A549 treated with DMSO at 1 μM for 4 hours (cell line): ENCODE measurements around the gene FASTK. TPM values are rescaled to one million over a fixed set of nuclear protein-coding genes. Genes with fewer than 3 reads are reported as not detected.

Experiments
- total RNA-seq: library from RNA; stranded (reverse); fragments of 200-300 nt; extraction: Qiagen RNA extraction; gene quantifications from 5 replicates; pipeline ENCODE4 v1.2.3, GENCODE V29; 2022; ENCODE audit warnings: low read depth

FASTK gene, protein sequence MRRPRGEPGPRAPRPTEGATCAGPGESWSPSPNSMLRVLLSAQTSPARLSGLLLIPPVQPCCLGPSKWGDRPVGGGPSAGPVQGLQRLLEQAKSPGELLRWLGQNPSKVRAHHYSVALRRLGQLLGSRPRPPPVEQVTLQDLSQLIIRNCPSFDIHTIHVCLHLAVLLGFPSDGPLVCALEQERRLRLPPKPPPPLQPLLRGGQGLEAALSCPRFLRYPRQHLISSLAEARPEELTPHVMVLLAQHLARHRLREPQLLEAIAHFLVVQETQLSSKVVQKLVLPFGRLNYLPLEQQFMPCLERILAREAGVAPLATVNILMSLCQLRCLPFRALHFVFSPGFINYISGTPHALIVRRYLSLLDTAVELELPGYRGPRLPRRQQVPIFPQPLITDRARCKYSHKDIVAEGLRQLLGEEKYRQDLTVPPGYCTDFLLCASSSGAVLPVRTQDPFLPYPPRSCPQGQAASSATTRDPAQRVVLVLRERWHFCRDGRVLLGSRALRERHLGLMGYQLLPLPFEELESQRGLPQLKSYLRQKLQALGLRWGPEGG
- total RNA-seq = 51.3 to 84.8 TPM (median 73.9 TPM) in 5 replicates

DNA sequence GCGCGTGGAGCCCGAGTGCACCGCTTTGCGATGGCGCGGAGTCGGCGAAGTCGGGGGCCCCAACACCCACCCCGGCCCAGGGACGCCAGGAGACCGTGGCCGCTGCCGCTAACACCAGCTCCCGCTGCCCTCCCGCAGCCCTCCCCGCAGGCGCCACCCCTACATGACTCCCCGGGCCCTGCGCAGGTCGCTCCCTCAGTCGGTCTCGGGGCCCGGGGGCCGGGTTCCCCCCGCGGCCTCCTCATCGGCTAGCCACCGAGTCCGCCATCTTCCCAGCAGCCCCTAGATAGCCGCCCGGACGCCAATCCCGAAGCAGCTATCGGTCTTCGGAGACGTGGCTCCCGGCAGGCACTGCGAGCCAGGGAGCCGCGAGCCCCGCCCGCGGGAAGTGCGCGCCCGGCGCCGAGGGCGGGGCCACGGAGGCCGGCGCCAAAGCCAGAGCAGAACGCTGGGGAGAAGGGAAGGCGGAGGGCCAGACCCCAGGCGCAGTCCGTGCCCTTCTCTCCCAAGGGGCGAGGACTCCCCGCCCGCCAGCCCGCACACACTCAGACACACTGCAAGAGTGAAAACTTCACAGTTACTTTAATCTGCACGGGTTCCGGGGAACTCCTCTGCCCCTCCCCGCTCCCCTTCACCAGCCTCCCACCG is at the start of gene FASTK:
FASTK (minus strand) TSS at position 288 of the 648 bp plus-strand sequence; CDS start at position 245, 43 bp downstream.

DNA sequence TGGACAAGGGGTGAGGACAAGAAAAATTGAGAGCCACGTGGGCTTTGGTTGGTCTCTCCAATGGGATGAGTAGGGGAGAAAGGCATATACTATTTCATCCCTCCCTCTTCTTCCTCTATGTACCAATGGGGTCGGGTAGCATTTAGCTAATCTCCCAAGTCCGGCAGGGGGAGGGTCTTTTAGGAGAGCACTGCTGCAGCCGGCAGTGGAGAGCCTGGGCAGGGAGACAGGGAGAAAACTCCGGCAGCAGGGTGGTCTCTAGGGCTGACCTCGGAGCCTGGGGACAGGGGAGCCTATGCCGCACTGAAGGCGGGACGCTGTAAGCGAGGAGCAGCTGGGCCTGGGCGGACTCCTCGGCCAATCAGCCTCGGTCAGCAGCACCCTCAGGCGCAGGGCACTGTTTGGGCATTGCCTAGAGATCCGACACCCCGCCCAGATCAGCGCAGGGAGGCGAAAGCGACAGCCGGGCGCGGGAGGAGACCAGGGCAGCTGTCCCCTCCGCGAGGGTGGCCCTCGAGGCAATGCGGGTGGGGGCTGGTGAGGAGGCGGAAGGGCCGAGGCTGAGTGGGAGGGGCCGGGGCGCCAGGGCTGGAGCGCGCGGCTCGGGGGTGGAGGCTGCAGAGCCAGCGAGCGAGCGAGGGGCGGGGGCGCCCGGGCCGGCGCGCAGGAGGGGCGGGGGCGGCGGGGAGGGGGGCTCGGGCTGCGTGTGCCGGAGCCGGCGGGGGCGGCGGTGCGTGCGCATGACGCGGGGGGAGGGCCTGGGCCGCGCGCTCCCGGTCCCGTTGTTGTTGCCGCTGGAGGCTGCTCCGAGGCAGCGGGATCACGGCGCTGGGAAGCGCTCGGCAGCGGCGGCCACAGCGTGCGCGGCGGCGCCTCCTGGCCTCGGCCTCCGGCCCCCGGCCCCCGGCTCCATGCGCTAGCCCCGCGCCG is 5.3 kb upstream of the FASTK start, which contains the start of gene AGAP3:
AGAP3 (plus strand) TSS at position 785 of the 930 bp plus-strand sequence. CDS start 267 bp downstream, outside the sequence.

DNA sequence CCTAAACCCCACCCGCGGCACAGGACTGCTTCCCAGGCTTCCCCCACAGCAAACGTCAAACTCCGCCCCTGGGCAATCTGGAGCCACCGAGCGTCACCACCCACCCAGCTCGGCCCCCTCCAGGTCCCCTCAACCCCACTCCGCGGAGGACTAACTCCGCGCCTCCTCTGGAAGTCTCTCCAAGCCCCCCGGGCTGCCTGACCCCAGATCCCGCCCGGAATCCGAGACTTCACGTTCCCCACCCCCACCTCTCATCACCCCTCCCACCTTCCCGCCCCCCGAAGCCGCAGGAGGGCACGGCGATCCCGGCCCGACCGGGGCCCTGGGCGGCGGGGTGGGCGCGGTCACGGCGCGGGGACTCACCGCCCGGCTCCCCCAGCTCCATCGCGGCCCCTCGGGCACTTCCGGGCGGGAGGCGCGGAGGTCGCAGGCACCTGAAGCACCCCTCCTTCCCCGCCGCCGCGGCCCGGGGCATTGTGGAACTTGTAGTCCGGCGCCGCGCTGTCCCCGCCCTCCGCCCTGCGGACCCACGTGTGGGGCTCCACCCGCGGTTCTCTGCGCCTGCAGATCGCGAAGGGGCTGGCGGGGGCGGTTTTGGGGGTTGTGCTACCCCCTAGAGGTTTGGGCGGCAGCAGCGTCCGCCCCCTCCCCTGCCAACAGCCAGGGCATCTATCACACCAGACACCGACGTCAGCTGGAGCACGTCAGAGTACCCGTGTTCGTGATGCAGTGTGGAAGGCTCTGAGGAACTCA is 2.6 kb upstream of the FASTK start, which contains the start of gene TMUB1:
TMUB1 (minus strand) TSS at position 423 of the 753 bp plus-strand sequence. CDS start 930 bp downstream, outside the sequence.

DNA sequence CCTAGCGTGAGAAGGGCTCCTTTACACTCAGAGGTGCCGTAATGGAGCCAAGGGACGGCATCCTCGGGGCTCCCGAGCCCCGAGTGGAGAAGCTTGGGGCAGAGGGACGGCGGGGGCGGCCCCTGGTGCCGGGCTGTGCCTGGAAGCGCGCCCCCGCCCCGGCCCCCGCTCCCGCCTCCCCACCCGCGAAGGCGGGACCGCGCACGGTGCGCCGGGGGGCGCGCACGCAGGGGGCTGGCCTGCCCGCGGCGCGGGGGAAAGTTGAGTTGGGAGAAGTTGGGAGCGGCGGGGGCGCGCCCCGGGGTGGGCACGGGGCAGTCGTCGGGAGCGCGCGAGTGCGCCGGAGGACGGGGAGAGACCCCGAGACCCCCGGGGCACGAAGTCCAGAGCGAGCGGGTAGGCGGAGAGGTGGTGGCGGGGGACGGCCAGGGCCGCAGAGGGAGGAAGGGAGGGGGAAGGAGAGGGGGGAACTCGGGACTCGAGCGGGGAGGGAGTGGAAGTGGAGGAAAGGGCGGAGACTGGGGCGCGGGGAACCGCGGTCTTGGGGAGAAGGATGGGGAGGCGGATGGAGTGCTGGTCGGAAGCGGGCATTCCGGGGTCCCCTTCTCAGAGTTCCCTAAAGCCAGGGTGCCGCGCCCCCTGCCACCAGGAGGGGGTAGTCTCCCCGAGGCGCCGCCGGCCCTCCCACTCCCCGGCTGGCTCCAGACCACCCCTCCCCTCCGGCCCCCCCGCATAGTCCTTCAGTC is 21.1 kb downstream of the FASTK start, which contains the start of gene SLC4A2:
SLC4A2 (plus strand) TSS at position 223 of the 746 bp plus-strand sequence. CDS start 2,399 bp downstream, outside the sequence.

DNA sequence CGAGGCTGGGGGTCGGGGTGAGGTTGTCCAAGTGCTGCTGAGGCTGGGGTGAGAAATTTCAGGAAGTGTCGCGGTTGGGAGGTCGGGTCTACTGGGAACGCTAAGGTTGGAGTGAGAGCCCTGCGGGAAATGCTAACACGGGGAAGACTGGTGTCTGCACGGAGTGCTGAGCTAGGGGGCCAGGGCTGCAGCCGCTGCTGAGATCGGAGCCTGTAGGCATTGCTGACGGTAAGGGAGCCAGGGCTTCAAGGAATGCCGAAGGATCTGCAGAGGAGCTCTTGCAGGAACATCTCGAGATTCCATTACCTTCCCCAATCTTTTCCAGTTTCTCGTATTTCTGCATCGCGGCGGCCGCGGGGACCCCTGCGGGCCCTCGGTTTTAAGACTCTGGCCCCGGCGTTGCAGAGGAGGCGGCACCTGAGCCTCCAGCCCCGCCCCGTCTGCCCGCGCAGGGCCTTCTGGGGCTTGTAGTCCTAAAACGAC is 23.1 kb downstream of the FASTK start, which contains the start of gene CDK5:
CDK5 (minus strand) TSS at position 392 of the 483 bp plus-strand sequence; CDS start at position 343, 49 bp downstream.

DNA sequence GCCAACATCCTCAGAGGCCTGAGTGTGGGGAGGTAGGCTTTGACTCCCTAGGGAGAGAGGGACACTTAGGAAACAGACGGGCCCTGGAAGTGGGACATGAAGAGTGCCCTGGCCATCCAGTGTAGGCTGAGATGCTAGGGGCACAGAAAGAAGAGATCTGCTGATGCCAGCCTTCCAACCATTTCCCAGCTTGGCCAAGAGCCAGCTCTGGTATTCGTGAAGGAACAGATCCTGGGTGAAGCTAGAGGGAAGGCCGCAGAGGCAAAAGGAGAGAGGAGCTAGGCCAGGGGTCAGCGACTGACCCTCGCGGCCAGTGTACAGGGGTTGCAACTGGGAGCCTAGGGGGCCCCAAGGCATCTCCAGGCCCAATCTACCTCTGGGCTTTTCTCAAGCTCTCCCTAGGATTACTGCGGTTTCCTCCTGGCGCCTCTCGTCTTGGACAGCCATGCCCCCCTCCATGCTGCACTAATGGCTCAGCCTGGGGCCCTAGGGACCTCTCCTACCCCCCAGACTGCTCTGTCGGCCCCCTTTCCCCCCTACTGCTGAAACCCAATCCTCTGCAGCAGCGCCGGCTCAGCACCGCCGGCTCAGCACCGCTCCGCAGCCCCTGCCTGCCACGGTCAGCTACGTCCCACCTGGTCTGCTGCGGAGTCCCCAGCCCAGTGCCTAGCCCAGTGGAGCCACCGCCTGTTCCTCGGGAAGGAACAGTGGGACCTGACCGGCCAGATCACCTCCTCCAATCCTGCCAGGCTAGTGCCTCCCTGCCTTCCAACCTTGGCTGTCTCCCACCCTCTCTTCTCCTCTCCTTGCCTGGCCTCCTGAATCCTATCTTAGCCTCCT is 32.4 kb downstream of the FASTK start, which contains the start of gene ASIC3:
ASIC3 (plus strand) TSS at position 556 of the 840 bp plus-strand sequence. CDS start 355 bp downstream, outside the sequence.

DNA sequence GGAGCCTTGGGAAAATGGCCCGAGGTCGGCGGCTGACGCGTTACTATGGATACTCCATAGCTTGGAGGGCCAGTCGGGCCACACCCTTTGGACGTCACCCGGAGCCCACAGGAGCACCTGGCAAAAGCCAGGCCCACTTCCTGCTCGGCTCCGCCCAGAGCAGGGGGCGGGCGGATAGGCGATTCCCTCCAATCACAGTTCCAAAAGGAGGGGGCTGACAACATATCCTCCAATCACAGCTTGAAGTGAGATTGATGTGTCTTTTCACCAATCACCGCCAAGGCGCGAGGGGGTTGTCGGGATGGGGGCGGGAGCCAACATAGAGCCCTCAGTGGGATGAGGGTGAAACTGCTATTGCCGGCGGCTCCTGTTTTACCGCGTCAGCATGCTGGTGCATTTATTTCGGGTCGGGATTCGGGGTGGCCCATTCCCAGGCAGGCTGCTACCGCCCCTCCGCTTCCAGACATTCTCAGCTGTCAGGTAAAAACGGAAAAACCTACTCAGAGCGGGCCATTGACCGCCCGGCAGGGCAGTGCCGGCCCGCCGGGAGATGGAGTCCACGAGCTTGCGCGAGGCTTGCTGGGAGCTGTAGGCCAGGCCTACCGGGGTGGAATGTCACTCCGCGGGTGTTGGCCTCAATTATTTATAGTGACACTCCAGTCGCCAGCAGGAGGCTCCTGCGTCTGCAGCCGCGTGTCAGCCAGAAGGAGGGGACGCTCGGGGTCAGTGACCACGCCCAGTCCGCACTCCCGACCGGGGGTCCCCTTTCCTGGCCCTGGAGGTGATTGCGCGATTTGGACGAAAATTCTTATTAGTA is 52.3 kb downstream of the FASTK start, which contains the start of gene ABCB8:
ABCB8 (plus strand) TSS at position 320 of the 817 bp plus-strand sequence; CDS start at position 386, 66 bp downstream.

Other genes starting within 250 kb of the FASTK start
- not detected in 5 replicates for gene AOC1, start 228.3 kb downstream of the FASTK start, total RNA-seq
- 0.35 to 0.51 TPM (median 0.44 TPM) in 5 replicates for gene KCNH2, start 102.5 kb downstream of the FASTK start, total RNA-seq
- gene NOS3, start 89.8 kb downstream of the FASTK start, total RNA-seq = 0.17 to 0.49 TPM (median 0.26 TPM) in 5 replicates
- gene ATG9B, start 56.3 kb downstream of the FASTK start, total RNA-seq = 0.14 to 0.84 TPM (median 0.60 TPM) in 5 replicates
- gene ABCB8, start 52.4 kb downstream of the FASTK start, total RNA-seq = 37.6 to 53.7 TPM (median 49.4 TPM) in 5 replicates
- 7.5 to 13.1 TPM (median 10.6 TPM) in 5 replicates for gene ASIC3, start 32.3 kb downstream of the FASTK start, total RNA-seq
- 31.5 to 33.1 TPM (median 32.4 TPM) in 5 replicates for gene CDK5, start 22.9 kb downstream of the FASTK start, total RNA-seq
- gene SLC4A2, start 21.2 kb downstream of the FASTK start, total RNA-seq = 206 to 317 TPM (median 271 TPM) in 5 replicates
- gene TMUB1, start 2.7 kb upstream of the FASTK start, total RNA-seq = 34.7 to 58.3 TPM (median 48.2 TPM) in 5 replicates
- 62.0 to 72.4 TPM (median 67.1 TPM) in 5 replicates for gene AGAP3, start 5.7 kb upstream of the FASTK start, total RNA-seq
- gene GBX1, start 86.9 kb upstream of the FASTK start, total RNA-seq = 0.18 TPM in 1 of 5 replicates, not detected in the others
- gene ASB10, start 106.4 kb upstream of the FASTK start, total RNA-seq = not detected in 5 replicates
- not detected in 5 replicates for gene H2BK1, start 129.7 kb upstream of the FASTK start, total RNA-seq
- gene ABCF2, start 146.4 kb upstream of the FASTK start, total RNA-seq = 65.3 to 71.7 TPM (median 70.5 TPM) in 5 replicates
- 43.2 to 52.5 TPM (median 47.1 TPM) in 5 replicates for gene CHPF2, start 151.7 kb upstream of the FASTK start, total RNA-seq
- 7.9 to 12.4 TPM (median 10.5 TPM) in 5 replicates for gene SMARCD3, start 167.9 kb upstream of the FASTK start, total RNA-seq